ENCODE measurements around the gene EPG5.
"Not testable (repeated sequence)": the region's sequence is repeated elsewhere in the genome, so short reads cannot be mapped to it uniquely, and the experiment has no call there.

EPG5 gene

GRCh38 chr18:45821026-45821425 lies 146.1 kb downstream of the EPG5 start:
- no peaks in the 10 kb centered on the region for H3K27me3 ChIP-seq (ENCODE audit: insufficient read depth, low read length)
- no peak overlapping the region for H3K18ac ChIP-seq (ENCODE audit: low read length)
- H4K91ac ChIP-seq (ENCODE audit: low read depth, low read length) = no peak overlapping the region
- no peak overlapping the region for H2AK5ac ChIP-seq (ENCODE audit: low read length)
- no peak overlapping the region for H4K8ac ChIP-seq (ENCODE audit: low read depth, low read length)
- H3K23ac ChIP-seq (ENCODE audit: low read length) = no peak overlapping the region
- no peaks in the 10 kb centered on the region for H3K79me2 ChIP-seq (ENCODE audit: control insufficient read depth, insufficient read depth, low read length, poor library complexity)
- H3K9ac ChIP-seq (ENCODE audit: low read length) = no peak overlapping the region
- no peak overlapping the region for H3K27ac ChIP-seq (ENCODE audit: low read depth, low read length)
- no peak overlapping the region for H2AFZ ChIP-seq (ENCODE audit: insufficient read depth, low read length, poor library complexity)
- H3K9me3 ChIP-seq (ENCODE audit: insufficient read depth, low read depth, low read length) = no peaks in the 10 kb centered on the region
- H2BK12ac ChIP-seq (ENCODE audit: low read length) = no peak overlapping the region
- no peak overlapping the region for H2BK5ac ChIP-seq (ENCODE audit: low read depth, low read length, poor library complexity)
- H4K12ac ChIP-seq (ENCODE audit: low read depth, low read length) = no peak overlapping the region
- DNase-seq = no peak
- no peak overlapping the region for H2BK120ac ChIP-seq (ENCODE audit: insufficient read depth, low read length, poor library complexity)
- no peaks in the 10 kb centered on the region for H3K79me1 ChIP-seq (ENCODE audit: low read length)
- H3K4me1 ChIP-seq (ENCODE audit: control insufficient read depth in 1 of 2, insufficient read depth in 2 of 2, low read length in 2 of 2) = no peaks in the 10 kb centered on the region
- no peak overlapping the region for H3K4ac ChIP-seq (ENCODE audit: low read depth, low read length)
- H3K14ac ChIP-seq (ENCODE audit: low read length) = no peak overlapping the region
- H3K4me3 ChIP-seq (ENCODE audit: low read depth, low read length) = no peak overlapping the region
- no CpG with 5 or more reads among the region's 2 CpGs for WGBS (ENCODE audit: extremely low coverage, insufficient coverage, insufficient read length)
- H3K36me3 ChIP-seq (ENCODE audit: control insufficient read depth in 1 of 2, insufficient read depth in 2 of 2, low read length in 2 of 2) = no peaks in the 10 kb centered on the region
- H3K4me2 ChIP-seq (ENCODE audit: low read length) = no peak overlapping the region

DNA sequence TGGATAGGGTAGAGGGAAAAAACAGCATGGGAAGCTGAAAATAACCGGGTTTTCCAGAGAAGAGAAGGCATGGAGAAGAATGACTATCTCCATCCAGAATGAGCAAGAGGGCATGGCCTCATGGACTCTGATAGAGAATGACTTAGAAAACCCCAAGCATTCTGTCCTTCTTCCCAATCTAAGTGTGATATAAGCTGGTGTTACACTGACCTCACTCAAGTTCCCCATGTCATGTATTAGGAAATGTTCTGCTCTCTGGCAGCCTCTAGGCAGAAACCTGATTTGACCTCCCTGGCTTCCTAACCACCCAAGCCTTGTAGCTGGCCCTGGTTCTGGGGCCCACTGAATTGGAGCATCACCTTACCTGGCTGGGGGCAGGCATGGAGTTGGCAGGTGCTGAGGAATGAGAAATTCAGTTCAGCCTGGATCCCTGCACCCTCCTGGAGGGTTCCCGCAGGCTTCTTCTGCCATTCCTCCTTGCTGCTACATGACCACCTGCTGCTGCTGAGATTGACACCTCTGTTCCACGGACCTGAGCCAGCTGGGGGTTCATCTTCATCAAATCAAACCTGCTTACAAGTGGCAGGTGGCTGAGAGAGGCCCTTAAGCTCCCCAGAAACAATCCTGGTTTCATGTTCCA lies 146.9 kb downstream of the EPG5 start:
- Histone ChIP-seq H2AFZ (ENCODE audit: insufficient read depth, low read length, poor library complexity) (no peak overlapping the region), H3K27ac (ENCODE audit: low read depth, low read length) (no peak overlapping the region), H3K4me1 (ENCODE audit: control insufficient read depth in 1 of 2, insufficient read depth in 2 of 2, low read length in 2 of 2) (no peaks in the 10 kb centered on the region), H2BK5ac (ENCODE audit: low read depth, low read length, poor library complexity) (no peak overlapping the region), H3K4me2 (ENCODE audit: low read length) (no peak overlapping the region), H3K4me3 (ENCODE audit: low read depth, low read length) (no peak overlapping the region), H3K14ac (ENCODE audit: low read length) (no peak overlapping the region), H4K12ac (ENCODE audit: low read depth, low read length) (no peak overlapping the region), H3K36me3 (ENCODE audit: control insufficient read depth in 1 of 2, insufficient read depth in 2 of 2, low read length in 2 of 2) (no peaks in the 10 kb centered on the region), H2AK5ac (ENCODE audit: low read length) (no peak overlapping the region), H4K91ac (ENCODE audit: low read depth, low read length) (no peak overlapping the region), H2BK12ac (ENCODE audit: low read length) (no peak overlapping the region), H2BK120ac (ENCODE audit: insufficient read depth, low read length, poor library complexity) (no peak overlapping the region), H3K4ac (ENCODE audit: low read depth, low read length) (no peak overlapping the region), H3K18ac (ENCODE audit: low read length) (no peak overlapping the region), H3K27me3 (ENCODE audit: insufficient read depth, low read length) (no peaks in the 10 kb centered on the region), H3K79me2 (ENCODE audit: control insufficient read depth, insufficient read depth, low read length, poor library complexity) (no peaks in the 10 kb centered on the region), H3K23ac (ENCODE audit: low read length) (no peak overlapping the region), H4K8ac (ENCODE audit: low read depth, low read length) (no peak overlapping the region), H3K9me3 (ENCODE audit: insufficient read depth, low read depth, low read length) (no peaks in the 10 kb centered on the region), H3K9ac (ENCODE audit: low read length) (no peak overlapping the region), H3K79me1 (ENCODE audit: low read length) (no peaks in the 10 kb centered on the region)
- no CpG with 5 or more reads among the region's 3 CpGs for WGBS (ENCODE audit: extremely low coverage, insufficient coverage, insufficient read length)
- DNase-seq = no peak

DNA sequence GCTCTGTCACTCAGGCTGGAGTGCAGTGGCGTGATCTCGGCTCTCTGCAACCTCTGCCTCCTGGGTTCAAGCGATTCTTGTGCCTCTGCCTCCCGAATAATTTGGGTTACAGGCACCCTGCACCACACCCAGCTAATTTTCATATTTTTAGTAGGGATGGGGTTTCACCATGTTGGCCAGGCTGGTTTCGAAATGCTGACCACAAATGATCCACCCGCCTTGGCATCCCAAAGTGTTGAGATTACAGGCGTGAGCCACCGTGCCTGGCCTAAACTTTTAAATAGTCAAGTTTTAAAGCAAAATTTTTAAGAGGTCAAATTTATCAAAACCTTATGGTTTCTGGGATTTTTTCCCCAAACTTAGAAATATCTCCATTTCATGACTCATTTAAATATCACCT lies 148.4 kb downstream of the EPG5 start:
- not testable (repeated sequence) for H2BK5ac ChIP-seq (ENCODE audit: low read depth, low read length, poor library complexity); H3K23ac ChIP-seq (ENCODE audit: low read length); H3K27me3 ChIP-seq (ENCODE audit: insufficient read depth, low read length); H3K36me3 ChIP-seq (ENCODE audit: control insufficient read depth in 1 of 2, insufficient read depth in 2 of 2, low read length in 2 of 2); H3K27ac ChIP-seq (ENCODE audit: low read depth, low read length); H3K79me1 ChIP-seq (ENCODE audit: low read length); H3K4me3 ChIP-seq (ENCODE audit: low read depth, low read length); H3K18ac ChIP-seq (ENCODE audit: low read length); H3K9ac ChIP-seq (ENCODE audit: low read length); H2AFZ ChIP-seq (ENCODE audit: insufficient read depth, low read length, poor library complexity); H3K79me2 ChIP-seq (ENCODE audit: control insufficient read depth, insufficient read depth, low read length, poor library complexity); H2BK12ac ChIP-seq (ENCODE audit: low read length); H4K91ac ChIP-seq (ENCODE audit: low read depth, low read length); H3K4ac ChIP-seq (ENCODE audit: low read depth, low read length); H3K4me1 ChIP-seq (ENCODE audit: control insufficient read depth in 1 of 2, insufficient read depth in 2 of 2, low read length in 2 of 2); H4K12ac ChIP-seq (ENCODE audit: low read depth, low read length); H4K8ac ChIP-seq (ENCODE audit: low read depth, low read length); H2BK120ac ChIP-seq (ENCODE audit: insufficient read depth, low read length, poor library complexity); H3K9me3 ChIP-seq (ENCODE audit: insufficient read depth, low read depth, low read length); H3K14ac ChIP-seq (ENCODE audit: low read length); DNase-seq; H3K4me2 ChIP-seq (ENCODE audit: low read length); H2AK5ac ChIP-seq (ENCODE audit: low read length)
- WGBS (ENCODE audit: extremely low coverage, insufficient coverage, insufficient read length) = no CpG with 5 or more reads among the region's 8 CpGs

GRCh38 chr18:45817543-45817942 lies 149.6 kb downstream of the EPG5 start:
- no peak overlapping the region for H4K8ac ChIP-seq (ENCODE audit: low read depth, low read length)
- no peaks in the 10 kb centered on the region for H3K4me1 ChIP-seq (ENCODE audit: control insufficient read depth in 1 of 2, insufficient read depth in 2 of 2, low read length in 2 of 2)
- no peaks in the 10 kb centered on the region for H3K9me3 ChIP-seq (ENCODE audit: insufficient read depth, low read depth, low read length)
- H2BK12ac ChIP-seq (ENCODE audit: low read length) = no peak overlapping the region
- no peak overlapping the region for H2BK5ac ChIP-seq (ENCODE audit: low read depth, low read length, poor library complexity)
- no peaks in the 10 kb centered on the region for H3K36me3 ChIP-seq (ENCODE audit: control insufficient read depth in 1 of 2, insufficient read depth in 2 of 2, low read length in 2 of 2)
- no peak overlapping the region for H3K14ac ChIP-seq (ENCODE audit: low read length)
- H3K4ac ChIP-seq (ENCODE audit: low read depth, low read length) = no peak overlapping the region
- H4K12ac ChIP-seq (ENCODE audit: low read depth, low read length) = no peak overlapping the region
- no peak overlapping the region for H2AFZ ChIP-seq (ENCODE audit: insufficient read depth, low read length, poor library complexity)
- H3K79me2 ChIP-seq (ENCODE audit: control insufficient read depth, insufficient read depth, low read length, poor library complexity) = no peaks in the 10 kb centered on the region
- no peak for DNase-seq
- no peak overlapping the region for H3K23ac ChIP-seq (ENCODE audit: low read length)
- no peak overlapping the region for H2AK5ac ChIP-seq (ENCODE audit: low read length)
- no peak overlapping the region for H3K27ac ChIP-seq (ENCODE audit: low read depth, low read length)
- WGBS (ENCODE audit: extremely low coverage, insufficient coverage, insufficient read length) = no CpG with 5 or more reads among the region's 1 CpG
- H4K91ac ChIP-seq (ENCODE audit: low read depth, low read length) = no peak overlapping the region
- no peak overlapping the region for H2BK120ac ChIP-seq (ENCODE audit: insufficient read depth, low read length, poor library complexity)
- no peak overlapping the region for H3K18ac ChIP-seq (ENCODE audit: low read length)
- no peaks in the 10 kb centered on the region for H3K79me1 ChIP-seq (ENCODE audit: low read length)
- H3K4me3 ChIP-seq (ENCODE audit: low read depth, low read length) = no peak overlapping the region
- no peak overlapping the region for H3K9ac ChIP-seq (ENCODE audit: low read length)
- no peak overlapping the region for H3K4me2 ChIP-seq (ENCODE audit: low read length)
- H3K27me3 ChIP-seq (ENCODE audit: insufficient read depth, low read length) = no peaks in the 10 kb centered on the region

All from trophoblast cell (in vitro differentiated cells and primary cell).